ENCODE data around the gene DSTYK. TPM values are rescaled to one million over a fixed set of nuclear protein-coding genes. Genes with fewer than 3 reads are reported as not detected.

Gene DSTYK
- total RNA-seq, 1 donor from 2014 or later: 9.2 TPM

- no peaks in the 10 kb centered on the region for H3K4me1 Mint-ChIP-seq (ENCODE audit: low read depth, unreplicated experiment)
- TF ChIP-seq CTCF (IDR thresholded peaks at IDR 0.05; ENCODE audit: partially characterized antibody, unreplicated experiment): no peak
These were observed 40.1 kb downstream of the DSTYK start for GRCh38 chr1:205171369-205171768.

DNA sequence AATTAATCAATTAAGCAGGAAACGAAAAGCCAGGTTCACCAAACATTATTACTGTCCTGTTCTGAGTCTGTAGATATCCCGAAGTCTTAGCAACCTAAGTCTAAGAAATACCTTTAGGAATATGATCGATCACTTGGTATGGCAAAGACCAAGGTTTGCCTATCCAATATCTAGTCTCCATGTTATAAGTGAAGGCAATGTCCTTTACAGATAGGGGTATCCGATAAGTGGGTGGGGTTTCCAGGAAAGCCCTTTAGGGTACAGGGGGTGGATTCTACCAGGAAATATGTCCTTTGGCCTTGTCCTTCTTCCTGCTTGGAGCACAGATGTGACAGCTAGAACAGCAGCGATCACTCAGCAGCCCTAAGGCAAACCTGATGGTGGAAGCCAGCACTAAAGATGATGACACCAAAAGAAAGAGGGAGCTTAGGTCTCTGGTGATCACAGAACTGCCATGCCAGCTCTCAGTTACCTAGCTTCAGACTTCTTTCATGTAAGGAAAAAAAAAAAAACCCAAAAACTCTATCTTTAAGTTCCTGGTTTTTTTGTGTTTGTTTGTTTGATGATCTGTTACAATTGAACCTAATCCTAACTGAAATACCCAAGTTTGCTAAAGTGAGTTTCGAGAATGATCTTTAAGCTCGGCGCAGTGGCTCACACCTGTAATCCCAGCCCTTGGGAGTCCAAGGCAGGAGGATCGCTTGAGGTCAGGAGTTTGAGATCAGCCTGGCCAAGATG is 40.8 kb downstream of the DSTYK start:
- TF ChIP-seq CTCF (IDR thresholded peaks at IDR 0.05; ENCODE audit: partially characterized antibody, unreplicated experiment): no peak
- peaks cover 2% of the 10 kb centered on the region for H3K9me3 Mint-ChIP-seq (ENCODE audit: unreplicated experiment)
- DNase-seq: no peak
- peaks cover 4% of the 10 kb centered on the region for H3K36me3 Mint-ChIP-seq (ENCODE audit: unreplicated experiment)
- no peak overlapping the region for H3K27ac Mint-ChIP-seq (ENCODE audit: unreplicated experiment)
- H3K4me3 Mint-ChIP-seq (ENCODE audit: unreplicated experiment): no peak overlapping the region
- no peaks in the 10 kb centered on the region for H3K4me1 Mint-ChIP-seq (ENCODE audit: low read depth, unreplicated experiment)
- H3K27me3 Mint-ChIP-seq (ENCODE audit: unreplicated experiment): peaks cover 7% of the 10 kb centered on the region

More at GRCh38 chr1:205171369-205171768, 40.1 kb downstream of the DSTYK start:
- no peak for DNase-seq
- Mint-ChIP-seq H3K27ac (ENCODE audit: unreplicated experiment) (no peak overlapping the region), H3K4me3 (ENCODE audit: unreplicated experiment) (no peak overlapping the region), H3K9me3 (ENCODE audit: unreplicated experiment) (peaks cover 2% of the 10 kb centered on the region), H3K36me3 (ENCODE audit: unreplicated experiment) (peaks cover 4% of the 10 kb centered on the region), H3K27me3 (ENCODE audit: unreplicated experiment) (peaks cover 7% of the 10 kb centered on the region)

GRCh38 chr1:205169248-205169647 is 42.3 kb downstream of the DSTYK start:
- TF ChIP-seq CTCF (IDR thresholded peaks at IDR 0.05; ENCODE audit: partially characterized antibody, unreplicated experiment): no peak
- no peak for DNase-seq
- Mint-ChIP-seq H3K36me3 (ENCODE audit: unreplicated experiment) (peaks cover 4% of the 10 kb centered on the region), H3K27me3 (ENCODE audit: unreplicated experiment) (peaks cover 7% of the 10 kb centered on the region), H3K9me3 (ENCODE audit: unreplicated experiment) (peaks cover 2% of the 10 kb centered on the region), H3K4me3 (ENCODE audit: unreplicated experiment) (no peak overlapping the region), H3K27ac (ENCODE audit: unreplicated experiment) (no peak overlapping the region), H3K4me1 (ENCODE audit: low read depth, unreplicated experiment) (no peaks in the 10 kb centered on the region)

DNA sequence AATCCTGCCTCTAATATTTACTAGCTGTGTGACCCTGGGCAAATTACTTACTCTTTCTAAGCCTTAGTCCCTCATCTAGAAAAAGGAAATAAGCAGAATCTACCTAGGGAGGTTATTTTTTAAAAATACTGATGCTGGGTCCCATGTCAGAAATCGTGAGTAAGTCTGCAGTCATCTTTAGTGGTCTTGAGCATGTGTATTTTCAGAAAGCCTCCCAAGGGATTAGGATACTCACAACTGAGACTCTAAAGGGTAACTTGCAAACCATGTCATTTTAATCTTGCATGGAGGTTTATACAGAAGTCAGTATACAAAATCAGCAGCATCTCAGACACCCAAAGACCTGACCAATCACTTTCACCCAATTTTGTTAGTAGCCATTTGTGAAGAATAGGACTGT is 43.2 kb downstream of the DSTYK start:
- Mint-ChIP-seq H3K4me3 (ENCODE audit: unreplicated experiment) (no peak overlapping the region), H3K4me1 (ENCODE audit: low read depth, unreplicated experiment) (no peaks in the 10 kb centered on the region), H3K36me3 (ENCODE audit: unreplicated experiment) (peaks cover 9% of the 10 kb centered on the region), H3K27me3 (ENCODE audit: unreplicated experiment) (peaks cover 7% of the 10 kb centered on the region), H3K9me3 (ENCODE audit: unreplicated experiment) (peaks cover 2% of the 10 kb centered on the region), H3K27ac (ENCODE audit: unreplicated experiment) (peak overlapping the region; percentile 18)
- no peak for DNase-seq
- no peak for TF ChIP-seq CTCF (IDR thresholded peaks at IDR 0.05; ENCODE audit: partially characterized antibody, unreplicated experiment)

DNA sequence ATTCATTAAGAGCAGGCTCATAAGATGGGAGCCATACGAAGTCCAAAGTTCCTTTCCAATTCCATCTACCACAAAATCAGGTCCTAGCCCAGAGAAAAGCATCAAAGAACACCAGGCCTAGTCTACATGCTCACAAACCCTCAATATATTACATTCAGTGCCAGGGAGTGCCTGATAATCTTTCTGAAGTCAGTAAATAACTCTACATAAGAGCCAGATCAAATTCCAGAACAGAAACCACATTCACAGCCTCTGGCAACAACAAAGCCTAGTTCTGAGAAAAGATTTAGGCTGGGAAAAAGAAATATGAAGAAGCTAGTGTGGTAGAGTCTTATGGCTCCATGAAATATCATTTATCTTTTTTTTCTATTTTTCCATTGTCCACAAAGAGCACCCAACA is 49.2 kb downstream of the DSTYK start:
- Mint-ChIP-seq H3K27me3 (ENCODE audit: unreplicated experiment) (peaks cover 2% of the 10 kb centered on the region), H3K4me1 (ENCODE audit: low read depth, unreplicated experiment) (no peaks in the 10 kb centered on the region), H3K27ac (ENCODE audit: unreplicated experiment) (no peak overlapping the region), H3K9me3 (ENCODE audit: unreplicated experiment) (no peaks in the 10 kb centered on the region), H3K36me3 (ENCODE audit: unreplicated experiment) (peaks cover 26% of the 10 kb centered on the region), H3K4me3 (ENCODE audit: unreplicated experiment) (no peak overlapping the region)
- DNase-seq: no peak
- no peak for TF ChIP-seq CTCF (IDR thresholded peaks at IDR 0.05; ENCODE audit: partially characterized antibody, unreplicated experiment)
